ENCODE results near the gene TCEAL4. TPM values are rescaled to one million over a fixed set of nuclear protein-coding genes. Genes with fewer than 3 reads are reported as not detected.

TCEAL4 gene
- total RNA-seq = 10 to 100 TPM; 57.7 to 73.2 (median 68.4) TPM
- polyA plus RNA-seq = 100 to 1,000 TPM; 106 to 164 TPM
- long read RNA-seq, donor 1, transcript TCEAL4-204 (2 exons, 891 nt) = minor isoform, 5 of 51 reads
- long read RNA-seq, donor 1, transcript TCEAL4-208 (3 exons, 1,273 nt) = major isoform, 35 of 51 reads
- long read RNA-seq, donor 1, partial matches to known transcripts = 4 of 51 reads
- long read RNA-seq, donor 1, other reads (novel, unspliced or antisense) = 1 of 51 reads
- long read RNA-seq, donor 2, transcript TCEAL4-208 (3 exons, 1,273 nt) = major isoform, 39 of 52 reads
- long read RNA-seq, donor 2, partial matches to known transcripts = 0 of 52 reads
- long read RNA-seq, donor 2, other reads (novel, unspliced or antisense) = 10 of 52 reads
- long read RNA-seq, donor 3, transcript TCEAL4-208 (3 exons, 1,273 nt) = major isoform, 17 of 20 reads
- long read RNA-seq, donor 3, partial matches to known transcripts = 0 of 20 reads
- long read RNA-seq, donor 3, other reads (novel, unspliced or antisense) = 2 of 20 reads

GRCh38 chrX:103585411-103586313 is at the start of gene TCEAL4:
Gene TCEAL4 (plus strand): TSS chrX:103585515. CDS start chrX:103586676, 1,161 bp downstream.
- ATAC-seq (peak; percentile 91 to 96 (median 94)), DNase-seq (peak; percentile 37 to 54)
- Histone ChIP-seq H3K9me3 (peaks cover 0 to 8% (median 0%) of the 10 kb centered on the region in 11 donors), H3K4me1 (peaks cover 0 to 14% (median 0%) of the 10 kb centered on the region in 9 donors), H3K27ac (peak within 1 kb of the TSS; percentile 63 to 89 (median 86)), H3K27me3 (peaks cover 0 to 7% (median 0%) of the 10 kb centered on the region in 7 donors), H3K4me3 (peak within 1 kb of the TSS; percentile 38 to 74 (median 68)), H3K36me3 (peaks cover 0 to 20% (median 0%) of the 10 kb centered on the region in 9 donors)
- intact Hi-C loops (cut with DNase I) = no loop called here
- 0 to 1% methylated on average over 35 to 56 of the region's 56 CpGs for WGBS, 2 donors
- no peak for TF ChIP-seq CTCF (IDR thresholded peaks at IDR 0.05)

- TF ChIP-seq CTCF (IDR thresholded peaks at IDR 0.05) = no peak
- ATAC-seq = no peak
- intact Hi-C loops (cut with DNase I) = loop anchor here in 6 of 10 donors (5.0 to 10.0 kb wide), 7 partner anchors 89 to 289 kb away; partner anchors contain the start of genes MORF4L2 (in 1 of the 6), PLP1 (in 1 of the 6) and TCEAL1 (in 1 of the 6)
Observed at GRCh38 chrX:103536071-103536470, 49.2 kb upstream of the TCEAL4 start.

GRCh38 chrX:103536732-103537131 is 48.6 kb upstream of the TCEAL4 start:
- Histone ChIP-seq H3K9me3 (no peaks in the 10 kb centered on the region), H3K4me1 (no peaks in the 10 kb centered on the region), H3K27me3 (peaks cover 0 to 34% (median 0%) of the 10 kb centered on the region in 7 donors), H3K36me3 (no peaks in the 10 kb centered on the region), H3K27ac (no peak overlapping the region), H3K4me3 (no peak overlapping the region)
- no peak for TF ChIP-seq CTCF (IDR thresholded peaks at IDR 0.05)
- intact Hi-C loops (cut with DNase I) = loop anchor here in 6 of 10 donors (5.0 to 10.0 kb wide), 7 partner anchors 88 to 288 kb away; partner anchors contain the start of genes MORF4L2 (in 1 of the 6), PLP1 (in 1 of the 6) and TCEAL1 (in 1 of the 6)
- no peak for DNase-seq
- ATAC-seq = no peak

More at GRCh38 chrX:103536071-103536470, 49.2 kb upstream of the TCEAL4 start:
- no peaks in the 10 kb centered on the region for H3K36me3 ChIP-seq
- no peak overlapping the region for H3K4me3 ChIP-seq
- peaks cover 0 to 34% (median 0%) of the 10 kb centered on the region in 7 donors for H3K27me3 ChIP-seq
- H3K4me1 ChIP-seq = no peaks in the 10 kb centered on the region
- DNase-seq = no peak
- H3K27ac ChIP-seq = no peak overlapping the region
- no peaks in the 10 kb centered on the region for H3K9me3 ChIP-seq

Data from heart right ventricle (tissue), 16 donors.